ENCODE data around the gene P4HA3.
"Not testable (repeated sequence)": the region's sequence is repeated elsewhere in the genome, so short reads cannot be mapped to it uniquely, and the experiment has no call there.

P4HA3 gene

GRCh38 chr11:74311352-74311926 is at the start of gene P4HA3:
Gene P4HA3 (minus strand): TSS chr11:74311640. CDS start chr11:74311611, 29 bp downstream.
- peak; percentile 57 to 68 for DNase-seq

GRCh38 chr11:74357449-74357848 is 46.0 kb upstream of the P4HA3 start:
- no peak for DNase-seq

GRCh38 chr11:74355626-74356025 is 44.2 kb upstream of the P4HA3 start:
- DNase-seq: no peak

- no peak for DNase-seq
Observed at GRCh38 chr11:74354036-74354435, 42.6 kb upstream of the P4HA3 start.

GRCh38 chr11:74347381-74347780 is 35.9 kb upstream of the P4HA3 start:
- no peak for DNase-seq

GRCh38 chr11:74345420-74345819 is 34.0 kb upstream of the P4HA3 start:
- DNase-seq: no peak

- no peak for DNase-seq
Observed at GRCh38 chr11:74341921-74342320, 30.5 kb upstream of the P4HA3 start.

GRCh38 chr11:74339619-74340018 is 28.2 kb upstream of the P4HA3 start:
- DNase-seq: no peak

- no peak for DNase-seq
Observed at GRCh38 chr11:74338963-74339362, 27.5 kb upstream of the P4HA3 start.

GRCh38 chr11:74333193-74333592 is 21.8 kb upstream of the P4HA3 start:
- DNase-seq: no peak

- DNase-seq: no peak
Observed at GRCh38 chr11:74332291-74332690, 20.9 kb upstream of the P4HA3 start.

GRCh38 chr11:74331000-74331399 is 19.6 kb upstream of the P4HA3 start:
- not testable (repeated sequence) for DNase-seq

- DNase-seq: no peak
Observed at GRCh38 chr11:74330075-74330858, 18.8 kb upstream of the P4HA3 start.

GRCh38 chr11:74327076-74327475 is 15.6 kb upstream of the P4HA3 start:
- DNase-seq: no peak

GRCh38 chr11:74326665-74327064 is 15.2 kb upstream of the P4HA3 start:
- DNase-seq: no peak

- no peak for DNase-seq
Observed at GRCh38 chr11:74325649-74326645, 14.5 kb upstream of the P4HA3 start.

- no peak for DNase-seq
Observed at GRCh38 chr11:74322667-74323066, 11.2 kb upstream of the P4HA3 start.

- DNase-seq: peak in 1 of 2 donors; percentile 27
Observed at GRCh38 chr11:74321487-74322188, 10.2 kb upstream of the P4HA3 start.

- no peak for DNase-seq
Observed at GRCh38 chr11:74320538-74320937, 9.1 kb upstream of the P4HA3 start.

- DNase-seq: no peak
Observed at GRCh38 chr11:74319139-74319816, 7.8 kb upstream of the P4HA3 start.

- no peak for DNase-seq
Observed at GRCh38 chr11:74318241-74318932, 6.9 kb upstream of the P4HA3 start.

Measured in CD4-positive, alpha-beta T cell treated with Interferon alpha-2 for 1 hour (primary cell).